Activated naive CD4-positive, alpha-beta T cell treated with anti-CD3 and anti-CD28 coated beads, Interleukin-2, amount 10 ng/mL, durations not matched to agents 5 hours and 36 hours (primary cell): ENCODE results near the gene APOB. TPM values are rescaled to one million over a fixed set of nuclear protein-coding genes. Genes with fewer than 3 reads are reported as not detected.

ENCODE experiments used
- total RNA-seq, 2 experiments: library from RNA; stranded (reverse); gene quantifications; one replicate each; pipeline ENCODE4 v1.2.3, GENCODE V29; 2021

The APOB gene
- total RNA-seq, result not detected

GRCh38 chr2:21043744-21044532 is at the start of gene APOB:
Gene APOB (minus strand): TSS chr2:21044073. CDS start chr2:21043945, 128 bp downstream.

Other genes starting within 250 kb of the APOB start
- 10 to 100 TPM; 25.3 to 28.8 TPM for gene LDAH, start 221.0 kb downstream of the APOB start, total RNA-seq
- gene TDRD15, start 79.9 kb upstream of the APOB start, total RNA-seq, result not detected